Measurements from ENCODE around the gene FOXC1.

- TF ChIP-seq EZH2 (IDR thresholded peaks at IDR 0.05; ENCODE audit: borderline replicate concordance, insufficient read depth, low read length, poor library complexity, severe bottlenecking) (no peak), CTCF (IDR thresholded peaks at IDR 0.05; ENCODE audit: poor library complexity, severe bottlenecking) (peak; percentile 95)
Measured at GRCh38 chr6:1596088-1596852, 13.4 kb upstream of the FOXC1 start.

All from neural cell (in vitro differentiated cells).